Measurements from ENCODE around the gene EID3.

EID3 gene

DNA sequence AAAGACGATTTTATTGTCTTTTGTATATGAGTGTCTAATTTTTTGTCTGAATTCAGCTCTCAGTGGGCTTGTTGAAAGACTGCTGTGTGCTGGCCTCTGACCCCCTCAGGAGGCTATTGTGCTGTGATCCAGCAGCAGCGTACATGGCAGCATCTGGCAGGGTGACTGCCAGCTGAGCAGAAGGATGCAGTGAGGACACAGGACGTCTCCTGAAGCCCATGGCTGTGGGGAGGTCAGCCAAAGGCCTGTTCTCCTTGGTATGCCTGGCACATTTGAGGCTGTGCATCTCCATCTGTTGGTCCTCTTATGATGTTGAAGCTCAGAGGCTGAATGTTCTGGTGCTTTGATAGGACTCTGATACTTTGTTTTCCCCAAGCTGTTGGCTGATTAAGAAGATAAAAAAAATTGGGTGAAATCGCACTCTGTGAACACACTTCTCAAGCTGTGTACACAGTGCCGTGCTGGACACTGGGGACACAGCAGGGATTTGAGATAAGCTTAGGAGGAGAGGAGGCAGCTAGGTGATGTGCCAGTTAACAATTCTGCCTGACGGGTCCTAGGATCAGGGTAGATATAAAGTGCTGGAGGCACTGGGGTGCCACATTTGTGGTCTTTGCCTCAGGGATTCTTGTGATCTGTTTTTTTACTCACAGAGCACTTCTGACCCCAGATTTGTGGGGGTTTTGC is 37.5 kb downstream of the EID3 start:
- no peak for DNase-seq

DNA sequence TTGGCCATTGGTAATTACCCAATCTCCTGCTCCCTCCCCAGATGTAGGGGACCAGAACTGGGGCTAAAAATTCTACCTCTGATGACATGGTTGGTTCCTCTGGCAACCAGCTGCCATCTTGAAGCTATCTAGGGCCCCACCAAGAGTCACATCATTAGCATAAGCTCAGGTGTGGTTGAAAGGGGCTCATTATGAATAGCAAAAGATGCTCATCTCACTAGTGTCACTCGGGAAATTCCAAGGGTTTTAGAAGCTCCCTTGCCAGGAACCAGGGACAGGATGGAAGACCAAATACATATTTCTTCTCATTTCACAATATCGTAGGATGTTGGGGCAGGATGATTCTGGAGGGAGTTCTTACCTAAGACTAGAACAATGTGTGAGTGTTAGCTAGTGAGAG is 38.6 kb downstream of the EID3 start:
- no peak for DNase-seq

DNA sequence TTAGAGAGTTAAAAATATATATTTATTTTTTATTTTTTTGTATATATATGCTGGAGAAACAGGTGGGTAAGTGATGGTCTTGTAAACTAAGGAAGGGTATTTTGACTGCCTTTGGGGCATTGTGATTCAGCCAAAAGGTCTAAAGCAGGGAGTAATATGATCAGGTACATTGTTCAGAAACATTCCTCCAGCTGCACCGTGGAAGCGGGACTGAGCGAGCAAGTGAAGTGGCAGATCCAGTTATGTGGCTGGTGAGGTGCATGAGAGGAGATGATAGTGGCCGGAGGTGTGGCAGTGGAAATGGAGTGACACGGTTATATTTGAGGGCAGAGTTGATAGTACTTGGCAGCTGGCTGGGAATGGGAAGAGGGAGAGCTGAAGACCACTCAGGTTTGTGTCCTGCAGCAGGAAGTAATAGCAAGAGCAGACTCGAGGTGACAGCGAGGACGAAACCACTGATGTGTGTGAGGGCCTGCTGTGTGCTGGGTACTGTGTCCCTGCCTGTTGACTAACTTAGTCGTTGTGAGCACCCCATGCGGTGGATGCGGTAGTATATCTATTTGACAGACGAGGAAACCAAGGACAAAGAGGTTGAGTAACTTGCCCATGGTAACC is 39.2 kb downstream of the EID3 start:
- no peak for DNase-seq

DNA sequence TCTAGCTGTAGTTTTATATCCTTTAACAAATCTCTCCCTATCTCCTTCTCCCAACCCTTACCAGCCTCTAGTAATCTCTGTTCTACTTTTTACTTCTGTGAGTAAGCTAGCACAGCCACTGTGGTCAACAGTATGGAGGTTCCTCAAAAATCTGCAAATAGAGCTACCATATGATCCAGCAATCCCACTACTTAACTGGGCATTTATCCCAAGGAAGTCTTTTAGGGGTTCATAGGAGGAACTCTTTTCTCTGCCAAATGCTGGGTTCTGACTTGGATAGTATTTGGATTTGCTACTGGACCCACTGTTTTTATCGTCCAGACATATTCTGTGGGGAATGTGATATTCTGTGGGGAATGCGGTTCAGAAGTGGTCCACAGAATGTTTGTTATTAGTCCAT is 41.1 kb downstream of the EID3 start:
- DNase-seq = no peak

DNA sequence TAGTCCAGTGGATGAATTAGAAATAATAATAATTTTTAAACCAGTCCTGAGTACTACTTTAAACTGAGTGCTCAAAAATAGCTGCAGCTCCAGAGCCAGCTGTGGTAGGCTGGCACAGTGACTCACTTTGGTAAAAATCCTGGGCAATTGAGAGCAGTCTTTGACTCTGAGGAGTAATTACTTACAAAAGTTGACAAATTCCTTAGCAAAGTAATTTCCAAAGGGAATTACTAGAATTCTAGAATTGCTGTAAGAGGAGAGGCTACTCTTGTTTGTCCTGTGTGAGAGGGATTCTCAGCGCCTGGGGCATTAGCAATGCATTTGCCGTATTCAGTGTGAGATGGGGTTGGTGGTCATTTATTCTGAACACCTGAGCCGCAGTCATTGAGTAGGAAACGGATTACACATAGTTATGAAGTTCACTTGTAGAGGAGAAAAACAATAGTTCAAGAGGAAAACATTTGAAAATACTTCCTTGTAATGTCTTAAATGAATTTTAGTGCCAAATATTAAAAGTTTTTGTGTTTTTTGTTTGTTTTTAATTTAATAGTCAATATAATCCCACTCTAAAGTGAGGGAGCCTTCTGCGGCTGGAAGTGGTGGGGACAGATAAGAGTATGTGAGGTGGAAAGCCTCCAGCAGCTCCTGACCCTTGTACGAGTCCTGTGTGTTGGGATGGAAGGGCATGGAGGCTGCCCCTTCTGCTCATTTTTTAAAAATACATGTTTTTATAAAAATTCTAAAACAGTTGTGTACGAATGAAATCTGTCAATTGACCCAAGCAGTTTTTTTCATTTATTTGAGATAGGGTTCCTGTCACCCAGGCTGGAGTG is 41.9 kb downstream of the EID3 start:
- DNase-seq = no peak

DNA sequence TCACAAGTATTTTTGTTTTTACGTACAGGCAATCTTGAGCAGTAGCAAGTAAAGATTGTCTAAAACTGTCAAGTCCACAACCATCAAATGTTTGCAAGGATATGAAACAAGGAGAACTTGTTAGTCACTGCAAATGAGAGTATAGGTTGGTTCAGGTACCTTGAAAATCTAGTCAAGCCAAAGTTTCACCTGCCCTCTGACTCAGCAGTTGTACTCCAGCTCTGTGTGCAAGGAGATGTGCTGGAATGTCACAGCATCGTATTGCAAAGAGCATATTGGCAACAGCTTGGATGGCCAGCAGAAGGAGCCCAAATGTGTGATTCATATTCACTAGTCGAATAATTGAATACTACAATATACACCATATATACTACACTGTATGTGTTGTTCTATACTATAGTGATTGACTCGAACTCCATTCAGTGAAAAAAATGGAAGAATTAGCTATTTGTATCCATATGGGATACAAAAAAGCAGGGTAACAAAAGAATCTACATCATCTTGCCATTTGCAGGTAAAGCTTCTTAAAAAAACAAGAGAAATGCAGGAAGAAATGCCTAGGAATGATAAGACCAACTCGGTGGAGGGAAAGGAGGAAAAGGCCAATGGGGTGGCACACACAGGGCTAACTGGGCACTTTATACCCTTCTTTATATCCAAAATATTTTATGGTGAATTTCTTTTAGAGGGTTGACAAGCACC is 44.0 kb downstream of the EID3 start:
- DNase-seq = no peak

DNA sequence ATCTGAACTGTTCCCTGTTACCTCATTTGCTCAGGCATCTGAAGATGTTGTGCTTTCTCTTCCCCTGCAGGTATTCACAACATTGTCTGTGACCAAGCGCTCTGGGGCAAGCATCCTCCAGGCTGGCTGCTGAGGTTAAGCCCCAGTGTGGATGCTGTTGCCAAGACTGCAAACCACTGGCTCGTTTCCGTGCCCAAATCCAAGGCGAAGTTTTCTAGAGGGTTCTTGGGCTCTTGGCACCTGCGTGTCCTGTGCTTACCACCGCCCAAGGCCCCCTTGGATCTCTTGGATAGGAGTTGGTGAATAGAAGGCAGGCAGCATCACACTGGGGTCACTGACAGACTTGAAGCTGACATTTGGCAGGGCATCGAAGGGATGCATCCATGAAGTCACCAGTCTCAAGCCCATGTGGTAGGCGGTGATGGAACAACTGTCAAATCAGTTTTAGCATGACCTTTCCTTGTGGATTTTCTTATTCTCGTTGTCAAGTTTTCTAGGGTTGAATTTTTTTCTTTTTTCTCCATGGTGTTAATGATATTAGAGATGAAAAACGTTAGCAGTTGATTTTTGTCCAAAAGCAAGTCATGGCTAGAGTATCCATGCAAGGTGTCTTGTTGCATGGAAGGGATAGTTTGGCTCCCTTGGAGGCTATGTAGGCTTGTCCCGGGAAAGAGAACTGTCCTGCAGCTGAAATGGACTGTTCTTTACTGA is 44.9 kb downstream of the EID3 start:
- DNase-seq = no peak

DNA sequence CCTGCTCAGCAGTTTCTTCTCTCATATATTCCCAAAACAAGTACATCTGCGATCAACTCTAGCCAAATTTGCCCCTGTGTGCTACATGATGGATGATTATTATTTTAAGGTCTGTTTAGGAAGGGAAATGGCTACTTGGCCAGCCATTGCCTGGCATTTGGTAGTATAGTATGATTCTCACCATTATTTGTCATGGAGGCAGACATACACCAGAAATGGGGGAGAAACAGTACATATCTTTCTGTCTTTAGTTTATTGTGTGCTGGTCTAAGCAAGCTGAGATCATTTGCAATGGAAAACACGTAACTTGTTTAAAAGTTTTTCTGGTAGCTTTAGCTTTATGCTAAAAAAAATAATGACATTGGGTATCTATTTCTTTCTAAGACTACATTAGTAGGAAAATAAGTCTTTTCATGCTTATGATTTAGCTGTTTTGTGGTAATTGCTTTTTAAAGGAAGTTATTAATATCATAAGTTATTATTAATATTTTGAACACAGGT is 45.5 kb downstream of the EID3 start:
- DNase-seq = no peak

DNA sequence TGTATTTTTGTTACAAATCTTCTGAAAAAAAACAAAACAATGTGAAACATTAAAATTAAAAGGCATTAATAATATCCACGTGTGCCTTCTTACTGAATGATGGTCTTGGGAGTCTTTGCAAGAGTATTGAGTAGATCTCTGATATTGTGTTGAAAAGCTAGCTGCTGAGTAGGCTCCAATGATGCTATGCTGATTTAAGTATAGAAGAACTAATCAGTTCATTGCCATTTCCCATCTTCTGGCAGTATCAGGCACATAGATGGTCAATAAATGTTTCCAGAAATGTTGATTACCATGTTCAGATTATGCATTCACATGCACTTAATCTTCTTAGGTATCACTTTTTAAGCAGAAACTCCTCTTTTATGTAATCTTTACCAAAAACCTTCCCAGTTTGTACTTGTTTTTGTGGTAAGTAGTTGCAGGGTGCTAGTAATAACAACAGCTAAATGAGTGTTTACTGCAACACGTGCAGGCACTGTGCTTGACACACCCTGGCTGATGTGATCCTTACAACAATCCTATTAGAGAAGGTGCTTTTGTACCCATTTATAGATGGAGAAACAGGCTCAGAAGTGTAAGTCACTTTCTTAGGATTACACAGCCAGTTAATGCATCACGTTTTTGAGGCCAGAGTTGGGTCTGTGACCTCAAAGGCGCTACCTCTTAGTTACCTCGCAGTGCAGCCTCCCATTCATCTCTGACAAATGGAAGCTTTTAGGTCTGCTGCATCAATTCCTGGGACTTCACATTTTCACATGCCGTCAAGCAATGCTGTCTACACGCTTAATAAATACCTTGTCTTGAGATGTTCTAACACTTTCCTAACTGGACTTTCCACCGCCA is 46.9 kb downstream of the EID3 start:
- DNase-seq = no peak

DNA sequence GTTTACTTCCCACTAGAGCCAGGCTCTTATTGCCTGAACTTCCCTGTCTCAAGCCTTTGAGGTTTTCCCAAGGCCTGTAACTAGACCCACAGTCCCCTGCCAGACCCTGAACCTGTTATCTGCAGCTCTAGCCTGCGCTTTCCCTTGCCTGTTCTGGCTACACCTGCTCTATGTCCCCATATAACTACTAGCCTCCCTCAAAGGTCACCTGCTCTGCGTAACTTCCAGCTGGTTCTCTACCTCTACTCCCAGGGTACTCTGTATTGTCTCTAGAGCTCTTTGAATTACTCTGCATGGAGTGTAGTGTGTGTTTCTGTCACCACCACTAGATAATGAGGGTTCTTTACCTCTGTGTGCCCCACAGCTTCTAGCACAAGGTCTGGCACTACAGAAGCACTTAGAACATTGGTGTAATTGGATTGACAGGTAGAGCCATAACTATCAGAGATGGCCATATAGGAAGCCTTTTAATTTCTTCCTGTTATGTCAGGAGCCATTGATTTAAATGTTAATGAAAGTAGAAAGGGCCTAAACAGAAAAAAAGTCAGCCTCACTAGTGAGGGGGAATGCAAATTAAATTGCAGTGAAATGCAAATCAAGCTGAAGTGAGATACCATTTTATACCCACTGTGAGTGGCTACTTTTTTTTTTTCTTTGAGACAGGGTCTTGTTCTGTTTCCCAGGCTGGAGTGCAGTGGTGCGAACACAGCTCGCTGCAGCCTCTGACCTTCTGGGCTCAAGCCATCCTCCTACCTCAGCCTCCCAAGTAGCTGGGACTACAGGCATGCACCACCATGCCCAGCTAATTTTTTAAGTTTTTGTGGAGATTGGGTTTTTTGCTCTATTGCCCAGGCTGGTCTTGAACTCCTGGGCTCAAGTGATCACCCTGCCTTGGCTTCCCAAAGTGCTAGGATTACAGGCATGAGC is 47.8 kb downstream of the EID3 start:
- no peak for DNase-seq

DNA sequence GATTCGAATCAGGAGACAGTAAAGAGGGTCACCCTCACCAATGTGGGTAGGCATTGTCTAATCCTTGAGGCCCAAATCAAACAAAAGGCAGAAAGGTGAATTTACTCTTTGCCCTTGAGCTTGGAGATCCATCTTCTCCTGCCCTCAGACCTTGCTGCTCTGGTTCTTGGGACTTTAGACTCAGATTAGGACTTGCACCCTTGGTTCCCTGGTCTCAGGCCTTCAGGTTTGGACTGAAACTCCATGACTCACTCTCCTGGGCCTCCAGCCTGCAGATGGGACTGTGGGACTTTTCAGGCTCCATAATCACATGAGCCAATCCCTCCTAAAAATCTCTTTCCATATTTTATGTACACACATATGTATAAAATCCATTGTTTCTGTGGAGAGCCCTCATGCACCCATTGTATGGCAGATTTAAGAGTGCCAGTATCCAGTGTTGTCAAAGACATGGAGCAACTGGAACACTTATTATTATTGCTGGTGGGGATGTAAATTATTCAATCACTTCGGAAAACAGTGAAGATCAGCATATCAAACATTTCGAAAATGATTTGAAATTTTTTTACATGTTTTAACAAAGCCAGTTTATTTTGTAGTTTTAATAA is 48.7 kb downstream of the EID3 start:
- DNase-seq = no peak

DNA sequence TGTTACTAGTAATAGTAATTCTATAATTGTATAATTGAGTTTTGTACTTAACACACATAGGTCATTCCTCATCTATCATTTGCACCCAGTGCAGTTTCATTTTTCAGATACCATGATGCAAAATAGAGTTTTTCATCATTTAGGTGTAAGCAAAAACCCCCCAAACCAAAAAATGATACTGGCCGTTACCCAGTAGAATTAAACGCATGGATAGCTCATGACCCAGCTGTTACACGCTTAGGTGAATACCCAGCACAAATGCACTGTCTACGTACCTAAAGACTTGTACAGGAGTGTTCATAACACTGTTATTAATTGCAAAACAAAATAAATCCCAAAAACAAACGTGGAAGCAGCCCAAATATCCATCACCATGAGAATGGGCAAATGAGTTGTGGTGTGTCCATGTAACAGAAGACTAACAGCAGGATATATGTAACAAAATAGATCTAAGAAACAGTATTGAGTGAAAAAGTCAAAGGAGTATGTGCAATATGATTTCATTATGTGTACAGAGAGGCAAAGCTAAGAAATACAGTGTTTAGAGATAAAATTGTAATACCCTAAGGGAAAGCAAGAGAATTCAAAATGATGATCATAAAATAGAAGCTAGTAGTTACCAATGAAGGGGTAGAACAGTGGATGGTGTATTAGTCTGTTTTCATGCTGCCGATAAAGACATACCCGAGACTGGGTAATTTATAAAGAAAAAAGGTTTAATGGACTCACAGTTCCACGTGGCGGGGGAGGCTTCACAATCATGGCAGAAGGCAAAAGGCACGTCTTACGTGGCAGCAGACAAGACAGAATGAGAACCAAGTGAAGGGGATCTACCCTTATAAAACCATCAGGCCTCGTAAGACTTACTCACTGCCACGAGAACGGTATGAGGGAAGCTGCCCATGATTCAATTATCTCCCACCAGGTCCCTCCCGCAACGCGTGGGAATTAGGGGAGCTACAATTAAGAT is 49.8 kb downstream of the EID3 start:
- DNase-seq = no peak

DNA sequence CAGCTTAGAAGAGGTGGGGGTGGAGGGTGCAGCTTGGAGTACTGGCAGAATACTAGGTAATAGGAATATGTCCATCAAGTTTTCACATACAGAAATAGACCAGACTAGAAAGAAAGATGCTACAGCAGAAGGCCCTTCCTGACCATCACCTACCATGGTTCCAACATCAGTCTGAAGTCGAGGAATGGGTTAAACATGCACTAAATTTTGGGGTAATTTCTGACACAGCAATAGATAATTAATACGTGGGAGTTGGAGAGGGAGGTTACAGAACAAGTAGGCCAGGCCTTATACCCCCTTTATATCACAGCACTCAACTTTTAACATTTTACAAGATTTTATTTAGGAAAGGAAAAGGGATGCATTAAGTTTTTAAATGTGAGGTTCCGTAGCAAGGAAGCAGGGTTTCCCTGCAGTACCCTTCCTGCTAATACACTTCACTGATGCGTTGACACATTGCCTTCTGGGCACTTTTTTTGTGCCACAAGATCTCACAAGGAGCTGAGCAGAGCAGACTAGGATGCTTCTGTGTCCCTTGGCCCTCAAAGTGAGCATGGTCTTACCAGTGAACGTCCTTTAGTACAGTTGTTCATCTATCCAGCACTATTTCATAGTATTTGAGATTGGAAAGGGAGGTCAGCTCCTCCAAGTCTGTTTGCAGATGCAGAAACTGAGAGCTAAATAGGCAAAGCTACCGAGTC is 50.8 kb downstream of the EID3 start:
- DNase-seq = no peak
